GM18511 (cell line): ENCODE data around the gene ZSCAN4.

Source experiments
- ATAC-seq: cut with Tn5 transposase; IDR thresholded peaks from one replicate; pipeline ENCODE4 v1.9.1; 2021; ENCODE audit warnings: mild to moderate bottlenecking, moderate library complexity; ENCODE audit not compliant: unreplicated experiment

Gene ZSCAN4

GRCh38 chr19:57672466-57672865 lies 3.7 kb downstream of the ZSCAN4 start:
- ATAC-seq = no peak

GRCh38 chr19:57675881-57676280 lies 7.1 kb downstream of the ZSCAN4 start:
- ATAC-seq = no peak

- ATAC-seq = no peak
Measured at GRCh38 chr19:57682226-57682766, 13.6 kb downstream of the ZSCAN4 start.

DNA sequence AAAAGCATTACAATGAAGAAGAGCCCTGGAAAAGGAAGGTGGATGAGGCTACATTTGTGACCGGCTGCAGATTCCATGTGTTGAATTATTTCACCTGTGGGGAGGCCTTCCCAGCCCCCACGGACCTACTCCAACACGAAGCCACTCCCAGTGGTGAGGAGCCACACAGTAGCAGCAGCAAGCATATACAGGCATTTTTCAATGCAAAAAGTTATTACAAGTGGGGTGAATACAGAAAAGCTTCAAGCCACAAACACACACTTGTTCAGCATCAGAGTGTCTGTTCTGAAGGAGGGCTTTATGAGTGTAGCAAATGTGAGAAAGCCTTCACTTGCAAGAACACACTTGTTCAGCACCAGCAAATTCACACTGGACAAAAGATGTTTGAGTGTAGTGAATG lies 18.0 kb downstream of the ZSCAN4 start:
- ATAC-seq = no peak

DNA sequence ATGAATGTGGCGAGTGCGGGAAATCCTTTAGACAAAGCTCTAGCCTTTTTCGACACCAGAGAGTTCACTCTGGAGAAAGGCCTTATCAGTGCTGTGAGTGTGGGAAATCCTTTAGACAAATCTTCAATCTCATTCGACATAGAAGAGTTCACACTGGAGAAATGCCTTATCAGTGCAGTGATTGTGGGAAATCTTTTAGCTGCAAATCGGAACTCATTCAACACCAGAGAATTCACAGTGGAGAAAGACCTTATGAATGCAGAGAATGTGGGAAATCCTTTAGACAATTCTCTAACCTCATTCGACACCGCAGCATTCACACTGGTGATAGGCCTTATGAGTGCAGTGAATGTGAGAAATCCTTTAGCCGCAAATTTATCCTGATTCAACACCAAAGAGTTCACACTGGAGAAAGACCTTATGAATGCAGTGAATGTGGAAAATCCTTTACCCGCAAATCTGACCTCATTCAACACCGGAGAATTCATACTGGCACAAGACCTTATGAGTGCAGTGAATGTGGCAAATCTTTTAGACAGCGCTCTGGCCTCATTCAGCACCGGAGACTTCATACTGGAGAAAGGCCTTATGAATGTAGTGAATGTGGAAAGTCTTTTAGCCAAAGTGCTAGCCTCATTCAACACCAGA lies 18.8 kb downstream of the ZSCAN4 start:
- no peak for ATAC-seq

DNA sequence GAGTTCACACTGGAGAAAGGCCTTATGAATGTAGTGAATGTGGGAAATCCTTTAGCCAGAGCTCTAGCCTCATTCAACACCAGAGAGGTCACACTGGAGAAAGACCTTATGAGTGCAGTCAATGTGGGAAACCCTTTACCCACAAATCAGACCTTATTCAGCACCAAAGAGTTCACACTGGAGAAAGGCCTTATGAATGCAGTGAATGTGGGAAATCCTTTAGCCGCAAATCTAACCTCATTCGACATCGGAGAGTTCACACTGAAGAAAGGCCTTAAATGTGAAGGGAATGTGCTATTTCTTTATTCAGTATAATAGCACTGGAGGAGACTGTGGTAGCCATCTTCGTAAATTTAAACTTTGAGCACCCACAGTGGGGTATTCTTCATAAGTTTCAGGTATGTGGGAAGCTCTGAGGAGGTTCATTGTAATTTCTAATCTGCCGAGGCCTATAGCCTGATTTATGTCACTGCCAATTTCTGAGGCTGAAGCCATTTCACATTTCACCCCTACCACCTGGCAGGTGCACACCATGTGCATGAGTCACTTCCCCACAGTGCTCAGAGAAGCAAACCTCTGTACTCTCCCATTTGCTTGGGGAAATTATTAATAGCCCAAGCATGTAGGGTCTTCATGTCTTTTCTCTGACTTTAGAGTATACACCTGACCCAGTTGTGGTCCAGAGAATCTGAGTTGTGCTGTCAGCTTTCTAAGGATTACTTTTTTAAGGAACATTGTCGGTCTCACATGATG lies 19.5 kb downstream of the ZSCAN4 start:
- no peak for ATAC-seq

DNA sequence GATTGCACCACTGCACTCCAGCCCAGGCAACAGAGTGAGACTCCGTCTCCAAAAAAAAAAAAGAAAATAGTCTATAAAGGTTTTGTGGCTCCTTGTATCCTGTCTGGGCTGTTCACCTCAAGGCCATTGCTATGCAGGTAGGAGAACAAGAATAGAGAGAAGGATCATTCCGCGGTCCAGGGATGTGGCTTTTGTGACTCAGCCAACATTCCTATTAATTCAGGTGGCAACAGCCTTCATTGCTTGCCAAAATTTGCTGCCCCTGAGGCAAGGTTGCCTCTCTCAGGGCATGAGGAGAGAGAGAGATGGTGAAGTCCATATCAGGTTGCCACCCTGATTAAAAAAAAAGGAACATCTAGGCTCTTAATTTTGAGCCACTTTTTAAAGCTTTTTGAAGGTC lies 21.0 kb downstream of the ZSCAN4 start:
- no peak for ATAC-seq

GRCh38 chr19:57701625-57702024 lies 32.9 kb downstream of the ZSCAN4 start:
- ATAC-seq = no peak

DNA sequence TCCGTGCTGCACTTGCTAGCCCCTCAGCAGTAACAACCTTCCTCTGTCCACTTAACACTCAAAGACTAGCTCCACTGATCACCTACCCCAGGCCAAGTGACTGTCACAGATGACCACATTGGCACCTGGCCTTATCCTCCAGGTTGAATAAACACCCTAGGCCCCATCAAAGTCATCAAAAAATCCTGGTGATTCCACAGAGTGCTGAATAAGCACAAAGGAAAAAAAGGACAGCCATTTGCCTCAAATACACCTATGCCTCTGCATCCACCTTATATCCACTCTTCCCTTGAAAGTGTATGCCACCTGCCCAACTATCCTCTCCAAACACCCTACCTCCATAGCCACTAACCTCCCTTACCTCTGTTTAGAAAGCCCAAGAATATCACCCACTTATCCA lies 37.6 kb downstream of the ZSCAN4 start:
- ATAC-seq = no peak

DNA sequence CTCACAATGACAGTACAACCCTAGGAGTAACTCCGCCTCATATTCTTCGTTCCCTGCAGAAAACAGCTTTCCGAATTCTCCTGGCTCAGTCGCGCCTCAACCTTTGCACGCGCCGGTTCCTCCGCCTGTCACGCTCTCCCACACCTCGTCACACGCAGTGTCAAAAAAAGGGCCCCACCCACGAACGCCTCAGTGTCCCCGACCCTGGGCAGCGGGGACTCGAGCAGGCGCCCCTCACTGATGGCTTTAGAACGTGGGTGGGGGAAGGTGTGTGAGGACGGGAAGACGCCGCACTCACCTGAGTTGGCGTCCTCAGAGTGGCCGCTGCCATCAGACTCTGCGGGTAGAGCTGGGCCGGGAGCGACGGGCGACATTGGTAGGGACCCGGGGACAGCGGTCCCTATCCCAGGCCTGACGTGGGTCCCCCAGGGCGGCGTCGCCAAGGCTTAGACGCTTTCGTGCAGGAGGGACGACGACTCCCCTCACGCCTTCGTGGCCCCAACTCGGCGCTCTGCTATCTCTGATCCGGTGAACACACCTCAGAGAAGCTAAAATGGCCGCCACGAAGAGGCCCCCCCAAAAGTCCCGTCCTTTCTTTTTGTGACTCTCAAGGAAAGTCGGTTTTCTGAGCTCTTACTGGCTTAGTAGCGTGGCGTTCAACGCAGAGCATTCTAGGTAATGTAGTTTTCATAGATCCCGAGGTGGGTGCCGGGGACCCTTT lies 40.1 kb downstream of the ZSCAN4 start, which contains the start of gene ZNF154:
ZNF154 (minus strand) TSS at position 564 of the 721 bp plus-strand sequence; CDS start at position 331, 233 bp downstream.
- peak; percentile 51 for ATAC-seq

DNA sequence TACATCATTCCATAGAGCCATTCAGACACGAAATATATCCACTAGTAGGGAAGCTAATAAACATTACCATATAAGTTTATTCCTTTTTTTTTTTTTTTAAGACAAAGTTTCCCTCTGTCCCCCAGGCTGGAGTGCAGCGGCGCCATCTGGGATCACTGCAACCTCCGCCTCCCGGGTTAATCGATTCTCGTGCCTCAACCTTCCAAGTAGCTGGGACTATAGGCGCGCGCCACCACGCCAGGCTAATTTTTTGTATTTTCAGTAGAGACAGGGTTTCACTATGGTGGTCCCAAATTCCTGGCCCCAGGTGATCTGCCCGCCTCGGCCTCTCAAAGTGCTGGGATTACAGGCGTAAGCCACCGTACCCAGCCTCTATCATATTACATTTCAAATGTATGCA lies 40.9 kb downstream of the ZSCAN4 start:
- no peak for ATAC-seq

DNA sequence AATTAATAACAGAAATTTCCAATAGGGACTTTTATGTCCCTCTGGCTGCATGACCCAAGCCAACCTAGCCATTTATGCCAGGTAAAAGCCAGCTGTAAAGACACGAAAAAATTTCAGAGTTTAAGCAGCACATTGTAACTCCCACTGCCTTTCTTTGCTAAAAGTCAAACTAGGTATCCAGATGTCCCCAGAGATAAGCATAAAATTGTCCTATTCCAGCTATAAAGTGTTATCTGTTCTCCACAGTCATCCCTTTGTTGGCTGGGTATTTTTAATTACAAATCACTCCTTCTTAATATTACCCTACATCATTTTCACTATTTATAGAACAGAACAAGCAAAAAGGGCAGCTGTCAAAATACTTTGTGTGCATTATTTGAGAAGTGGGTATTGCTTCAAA lies 43.5 kb downstream of the ZSCAN4 start:
- no peak for ATAC-seq

GRCh38 chr19:57719424-57719823 lies 50.7 kb downstream of the ZSCAN4 start:
- ATAC-seq = no peak

- ATAC-seq = no peak
Measured at GRCh38 chr19:57719901-57720519, 51.3 kb downstream of the ZSCAN4 start.

DNA sequence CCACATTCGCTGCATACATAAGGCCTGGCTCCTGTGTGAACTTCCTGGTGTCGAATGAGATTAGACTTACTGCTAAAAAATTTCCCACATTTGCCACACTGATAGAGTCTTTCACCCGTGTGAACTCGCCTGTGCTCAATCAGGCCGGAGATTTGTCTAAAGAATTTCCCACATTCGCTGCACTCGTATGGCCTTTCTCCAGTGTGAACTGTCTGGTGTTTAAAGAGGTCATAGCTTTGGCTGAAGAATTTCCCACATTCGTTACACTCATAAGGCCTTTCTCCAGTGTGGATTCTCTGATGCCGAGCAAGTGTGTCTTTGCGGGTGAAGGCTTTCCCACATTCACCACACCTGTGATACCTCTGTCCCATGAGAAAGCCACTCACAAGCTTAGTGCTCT lies 52.1 kb downstream of the ZSCAN4 start:
- ATAC-seq = no peak
